ENCODE data around the gene FOXP4.
A peak's percentile ranks its signal among the peaks of the same experiment; 100 is the strongest.

FOXP4 gene

DNA sequence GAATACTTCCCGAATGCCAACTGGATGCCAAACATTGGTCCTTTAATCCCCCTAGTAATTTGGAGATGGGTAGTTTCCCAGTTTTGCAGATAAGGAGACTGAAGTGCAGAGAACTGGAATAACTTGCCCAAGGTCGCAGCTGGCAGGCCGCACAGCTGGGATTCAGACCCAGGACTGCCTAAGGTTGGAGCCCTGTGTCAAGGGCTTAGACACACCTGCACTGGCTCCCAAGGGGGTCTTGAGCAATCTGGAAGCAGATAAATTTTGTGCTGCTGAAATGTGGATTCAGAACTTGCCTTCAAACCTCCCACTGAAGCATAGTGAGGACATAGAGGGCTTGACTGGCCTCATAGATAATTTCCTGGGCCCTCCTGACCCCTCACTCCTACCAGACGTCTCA, 30.5 kb downstream of the FOXP4 start:
- H3K9ac ChIP-seq (ENCODE audit: low read length) = no peak overlapping the region
- H3K27me3 ChIP-seq (ENCODE audit: control insufficient read depth, insufficient read depth, low read length) = no peaks in the 10 kb centered on the region
- no peaks in the 10 kb centered on the region for H3K9me3 ChIP-seq (ENCODE audit: control insufficient read depth, low read length)
- H3K36me3 ChIP-seq (ENCODE audit: control insufficient read depth, insufficient read depth, low read length) = peaks cover 5% of the 10 kb centered on the region
- peaks cover 33% of the 10 kb centered on the region for H3K4me1 ChIP-seq (ENCODE audit: control insufficient read depth, insufficient read depth, low read length)
- H3K4me3 ChIP-seq (ENCODE audit: low read length) = no peak overlapping the region

GRCh38 chr6:41577356-41578216, 31.4 kb downstream of the FOXP4 start:
- Histone ChIP-seq H3K4me3 (ENCODE audit: low read length) (no peak overlapping the region), H3K27me3 (ENCODE audit: control insufficient read depth, insufficient read depth, low read length) (no peaks in the 10 kb centered on the region), H3K9me3 (ENCODE audit: control insufficient read depth, low read length) (no peaks in the 10 kb centered on the region), H3K4me1 (ENCODE audit: control insufficient read depth, insufficient read depth, low read length) (peaks cover 33% of the 10 kb centered on the region), H3K9ac (ENCODE audit: low read length) (peak overlapping the region; percentile 28), H3K36me3 (ENCODE audit: control insufficient read depth, insufficient read depth, low read length) (peaks cover 5% of the 10 kb centered on the region)

DNA sequence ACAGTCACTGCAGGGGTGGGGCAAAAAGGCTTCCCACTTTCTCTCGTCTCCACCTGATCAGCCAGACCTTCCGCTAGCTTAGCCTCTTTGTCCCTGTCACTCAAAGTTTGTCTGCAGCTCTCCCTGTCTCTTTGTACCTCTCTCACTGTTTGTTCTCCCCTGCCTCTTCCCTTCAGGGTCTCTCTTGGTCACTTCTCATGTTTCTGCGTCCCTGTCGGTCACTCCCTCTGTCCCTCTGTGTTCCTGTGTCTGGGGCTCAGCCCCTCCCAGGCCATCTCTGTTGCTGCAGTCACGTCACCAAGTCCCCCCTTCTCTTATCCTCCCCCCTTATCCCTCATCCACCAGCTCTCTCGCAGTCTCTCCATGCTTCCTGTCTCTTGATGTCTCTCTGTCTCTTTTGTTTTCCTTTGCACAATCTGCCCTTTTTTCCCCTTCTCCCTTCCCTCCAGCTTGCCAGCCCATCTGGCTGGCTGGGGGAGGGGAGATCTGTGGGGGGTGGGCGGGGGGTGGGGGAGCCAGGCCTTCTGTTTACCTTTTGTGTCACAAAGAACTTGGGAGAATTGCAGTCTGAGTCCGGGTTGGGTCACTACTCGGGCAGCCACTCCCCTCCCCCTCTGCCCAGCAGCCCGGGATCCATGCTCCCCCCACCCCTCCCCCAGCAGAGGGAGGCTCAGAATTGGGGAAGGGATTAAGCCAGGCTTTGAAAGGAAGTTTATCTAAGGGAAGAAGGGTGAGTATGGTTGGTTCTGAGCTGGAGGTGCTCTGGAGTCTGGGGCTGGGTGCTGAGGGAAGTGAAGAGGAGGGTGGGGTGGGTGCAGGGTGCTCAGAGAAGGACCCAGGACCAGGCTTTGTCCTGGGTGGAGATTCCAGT, 32.3 kb downstream of the FOXP4 start:
- peak overlapping the region; percentile 28 for H3K9ac ChIP-seq (ENCODE audit: low read length)
- peaks cover under 1% of the 10 kb centered on the region for H3K36me3 ChIP-seq (ENCODE audit: control insufficient read depth, insufficient read depth, low read length)
- H3K27me3 ChIP-seq (ENCODE audit: control insufficient read depth, insufficient read depth, low read length) = no peaks in the 10 kb centered on the region
- no peaks in the 10 kb centered on the region for H3K9me3 ChIP-seq (ENCODE audit: control insufficient read depth, low read length)
- H3K4me3 ChIP-seq (ENCODE audit: low read length) = no peak overlapping the region
- peaks cover 39% of the 10 kb centered on the region for H3K4me1 ChIP-seq (ENCODE audit: control insufficient read depth, insufficient read depth, low read length)

- no peaks in the 10 kb centered on the region for H3K9me3 ChIP-seq (ENCODE audit: control insufficient read depth, low read length)
- no peak overlapping the region for H3K4me3 ChIP-seq (ENCODE audit: low read length)
- H3K36me3 ChIP-seq (ENCODE audit: control insufficient read depth, insufficient read depth, low read length) = no peaks in the 10 kb centered on the region
- H3K9ac ChIP-seq (ENCODE audit: low read length) = no peak overlapping the region
- H3K4me1 ChIP-seq (ENCODE audit: control insufficient read depth, insufficient read depth, low read length) = peaks cover 46% of the 10 kb centered on the region
- no peaks in the 10 kb centered on the region for H3K27me3 ChIP-seq (ENCODE audit: control insufficient read depth, insufficient read depth, low read length)
Observed at GRCh38 chr6:41579088-41579610, 33.0 kb downstream of the FOXP4 start.

- Histone ChIP-seq H3K4me1 (ENCODE audit: control insufficient read depth, insufficient read depth, low read length) (peaks cover 56% of the 10 kb centered on the region), H3K36me3 (ENCODE audit: control insufficient read depth, insufficient read depth, low read length) (no peaks in the 10 kb centered on the region), H3K9me3 (ENCODE audit: control insufficient read depth, low read length) (no peaks in the 10 kb centered on the region), H3K27me3 (ENCODE audit: control insufficient read depth, insufficient read depth, low read length) (no peaks in the 10 kb centered on the region), H3K4me3 (ENCODE audit: low read length) (no peak overlapping the region), H3K9ac (ENCODE audit: low read length) (no peak overlapping the region)
Observed at GRCh38 chr6:41580690-41581089, 34.5 kb downstream of the FOXP4 start.

DNA sequence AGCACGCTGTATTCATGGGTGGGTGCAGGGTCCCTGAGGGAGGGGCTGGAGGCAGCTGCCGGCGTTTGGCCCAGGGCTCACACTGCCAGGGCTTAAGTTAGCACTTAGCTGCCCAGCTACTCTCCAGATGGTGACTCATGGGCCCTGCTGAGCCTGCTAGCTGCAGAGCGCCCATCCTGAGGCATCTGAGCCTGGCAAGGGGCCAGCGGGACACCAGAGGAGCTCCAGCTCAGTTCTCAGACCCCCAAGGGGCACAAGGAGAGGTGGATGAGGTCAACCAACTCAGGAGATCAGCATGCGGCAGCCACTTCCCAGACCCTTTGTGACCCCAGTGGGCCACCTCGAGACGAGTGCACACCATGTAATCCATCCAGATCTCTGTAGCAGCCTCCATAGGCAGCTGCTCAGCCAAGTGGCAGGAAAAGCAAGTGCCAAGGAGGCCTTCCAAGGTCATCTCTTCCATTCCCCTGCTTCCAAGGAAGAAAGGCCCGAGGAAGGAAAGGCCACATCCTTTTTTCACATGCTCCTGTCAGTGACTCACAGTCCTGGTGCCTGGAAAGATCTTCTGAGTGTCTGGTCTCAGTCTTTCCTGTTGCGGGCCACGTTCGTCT, 35.3 kb downstream of the FOXP4 start:
- H3K36me3 ChIP-seq (ENCODE audit: control insufficient read depth, insufficient read depth, low read length) = no peaks in the 10 kb centered on the region

DNA sequence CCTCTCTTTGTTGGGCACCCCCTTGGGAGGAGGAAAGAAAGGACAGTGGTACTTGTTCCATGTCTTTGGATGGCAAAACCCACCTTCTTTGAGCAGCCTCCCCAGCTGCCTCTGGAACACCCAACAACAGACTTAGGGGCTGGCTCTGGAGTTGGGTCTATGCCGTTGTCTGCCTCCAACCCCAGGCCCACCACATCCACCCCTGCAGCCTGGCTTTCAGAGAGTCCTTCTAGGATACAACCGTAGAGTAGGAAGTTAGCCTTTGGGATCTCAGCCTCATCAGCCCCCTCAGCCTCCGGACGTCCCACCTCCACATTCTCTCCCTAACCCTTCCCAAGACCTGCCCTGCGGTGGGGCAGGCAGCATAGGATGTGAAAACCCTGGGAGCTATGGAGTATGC, 36.4 kb downstream of the FOXP4 start:
- Histone ChIP-seq H3K9me3 (ENCODE audit: control insufficient read depth, low read length) (no peaks in the 10 kb centered on the region), H3K27me3 (ENCODE audit: control insufficient read depth, insufficient read depth, low read length) (no peaks in the 10 kb centered on the region), H3K4me3 (ENCODE audit: low read length) (no peak overlapping the region), H3K9ac (ENCODE audit: low read length) (no peak overlapping the region), H3K36me3 (ENCODE audit: control insufficient read depth, insufficient read depth, low read length) (no peaks in the 10 kb centered on the region), H3K4me1 (ENCODE audit: control insufficient read depth, insufficient read depth, low read length) (peaks cover 41% of the 10 kb centered on the region)

More for the DNA sequence above, 35.3 kb downstream of the FOXP4 start:
- Histone ChIP-seq H3K4me1 (ENCODE audit: control insufficient read depth, insufficient read depth, low read length) (peaks cover 51% of the 10 kb centered on the region), H3K27me3 (ENCODE audit: control insufficient read depth, insufficient read depth, low read length) (no peaks in the 10 kb centered on the region), H3K4me3 (ENCODE audit: low read length) (no peak overlapping the region), H3K9me3 (ENCODE audit: control insufficient read depth, low read length) (no peaks in the 10 kb centered on the region), H3K9ac (ENCODE audit: low read length) (no peak overlapping the region)

GRCh38 chr6:41583565-41583964, 37.4 kb downstream of the FOXP4 start:
- Histone ChIP-seq H3K9ac (ENCODE audit: low read length) (no peak overlapping the region), H3K4me1 (ENCODE audit: control insufficient read depth, insufficient read depth, low read length) (peaks cover 32% of the 10 kb centered on the region), H3K36me3 (ENCODE audit: control insufficient read depth, insufficient read depth, low read length) (peaks cover 3% of the 10 kb centered on the region)

GRCh38 chr6:41584205-41584604, 38.0 kb downstream of the FOXP4 start:
- Histone ChIP-seq H3K9me3 (ENCODE audit: control insufficient read depth, low read length) (no peaks in the 10 kb centered on the region), H3K9ac (ENCODE audit: low read length) (peak overlapping the region; percentile 45), H3K4me3 (ENCODE audit: low read length) (no peak overlapping the region), H3K36me3 (ENCODE audit: control insufficient read depth, insufficient read depth, low read length) (peaks cover 10% of the 10 kb centered on the region), H3K27me3 (ENCODE audit: control insufficient read depth, insufficient read depth, low read length) (no peaks in the 10 kb centered on the region), H3K4me1 (ENCODE audit: control insufficient read depth, insufficient read depth, low read length) (peaks cover 25% of the 10 kb centered on the region)

More at GRCh38 chr6:41583565-41583964, 37.4 kb downstream of the FOXP4 start:
- Histone ChIP-seq H3K9me3 (ENCODE audit: control insufficient read depth, low read length) (no peaks in the 10 kb centered on the region), H3K27me3 (ENCODE audit: control insufficient read depth, insufficient read depth, low read length) (no peaks in the 10 kb centered on the region), H3K4me3 (ENCODE audit: low read length) (no peak overlapping the region)

DNA sequence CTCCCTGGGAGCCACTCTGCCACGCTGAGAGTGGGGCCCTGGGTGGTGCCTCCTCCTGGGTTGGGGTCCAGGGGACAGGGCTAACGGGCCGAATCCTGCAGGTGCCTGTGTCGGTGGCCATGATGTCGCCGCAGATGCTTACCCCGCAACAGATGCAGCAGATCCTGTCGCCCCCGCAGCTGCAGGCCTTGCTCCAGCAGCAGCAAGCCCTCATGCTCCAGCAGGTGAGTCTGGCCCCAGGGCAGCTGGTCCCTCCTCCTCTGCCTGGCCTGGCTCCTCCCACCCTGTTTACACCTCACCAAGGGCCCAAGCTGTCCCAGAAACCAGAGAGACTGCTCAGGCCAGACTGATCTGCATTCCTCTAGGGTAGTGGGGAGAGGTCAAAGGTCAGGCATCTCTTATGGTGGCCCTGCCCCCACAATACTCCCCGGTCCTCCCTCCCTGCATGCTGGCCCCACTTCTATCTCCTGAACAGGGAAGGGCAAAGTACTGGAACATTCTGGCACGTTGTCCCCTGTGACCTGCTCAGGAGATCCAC, 38.6 kb downstream of the FOXP4 start:
- H3K4me3 ChIP-seq (ENCODE audit: low read length) = no peak overlapping the region
- H3K9ac ChIP-seq (ENCODE audit: low read length) = peak overlapping the region; percentile 45
- H3K9me3 ChIP-seq (ENCODE audit: control insufficient read depth, low read length) = no peaks in the 10 kb centered on the region
- peaks cover 23% of the 10 kb centered on the region for H3K4me1 ChIP-seq (ENCODE audit: control insufficient read depth, insufficient read depth, low read length)
- peaks cover 11% of the 10 kb centered on the region for H3K36me3 ChIP-seq (ENCODE audit: control insufficient read depth, insufficient read depth, low read length)
- no peaks in the 10 kb centered on the region for H3K27me3 ChIP-seq (ENCODE audit: control insufficient read depth, insufficient read depth, low read length)

GRCh38 chr6:41585605-41586004, 39.4 kb downstream of the FOXP4 start:
- Histone ChIP-seq H3K4me3 (ENCODE audit: low read length) (no peak overlapping the region), H3K9ac (ENCODE audit: low read length) (no peak overlapping the region), H3K36me3 (ENCODE audit: control insufficient read depth, insufficient read depth, low read length) (peaks cover 18% of the 10 kb centered on the region), H3K27me3 (ENCODE audit: control insufficient read depth, insufficient read depth, low read length) (no peaks in the 10 kb centered on the region), H3K9me3 (ENCODE audit: control insufficient read depth, low read length) (no peaks in the 10 kb centered on the region), H3K4me1 (ENCODE audit: control insufficient read depth, insufficient read depth, low read length) (peaks cover 23% of the 10 kb centered on the region)
